ENCODE data around the gene REEP1. TPM values are rescaled to one million over a fixed set of nuclear protein-coding genes. Genes with fewer than 3 reads are reported as not detected.

Gene REEP1
- total RNA-seq, 1 experiment from 2014 or later: 5.9 TPM

- Histone ChIP-seq H3K27ac (ENCODE audit: low read depth, low read length) (no peak overlapping the region), H3K4me1 (ENCODE audit: control insufficient read depth in 1 of 2, insufficient read depth in 2 of 2, low read length in 2 of 2) (peaks cover 7 to 13% of the 10 kb centered on the region in 2 experiments; a peak in 3 of 4 replicates), H3K27me3 (ENCODE audit: insufficient read depth, low read length) (no peaks in the 10 kb centered on the region), H3K79me2 (ENCODE audit: insufficient read depth, low read length) (no peaks in the 10 kb centered on the region), H3K9ac (ENCODE audit: low read length) (no peak overlapping the region), H3K36me3 (ENCODE audit: control insufficient read depth in 1 of 2, insufficient read depth in 2 of 2, low read length in 2 of 2) (no peaks in the 10 kb centered on the region), H3K4me2 (ENCODE audit: low read length) (no peak overlapping the region), H2AFZ (ENCODE audit: low read depth, low read length, poor library complexity, severe bottlenecking) (no peak overlapping the region), H3K4me3 (replicated peaks in 1 of 2; ENCODE audit: low read depth in 1 of 2, low read length in 2 of 2) (no peak overlapping the region), H4K20me1 (ENCODE audit: insufficient read depth) (no peaks in the 10 kb centered on the region), H3K9me2 (ENCODE audit: insufficient read depth) (no peaks in the 10 kb centered on the region), H3K9me3 (ENCODE audit: control insufficient read depth in 1 of 2, insufficient read depth in 1 of 2, low read depth in 1 of 2, low read length in 2 of 2) (no peaks in the 10 kb centered on the region)
- intact Hi-C loops (cut with micrococcal nuclease): no loop called here
- RAD21 ChIA-PET (ENCODE audit: low non-redundant PET in 1 of 2, low total read pairs in 2 of 2, uncharacterized antibody in 2 of 2, unreplicated experiment in 2 of 2): no interaction called here
- no TSS peak for BruUV-seq (replicated peaks)
- TF ChIP-seq TCF7L2 (IDR thresholded peaks at IDR 0.05; ENCODE audit: borderline replicate concordance, extremely low read depth, insufficient read depth, insufficient read length): no peak
- no peak for TF ChIP-seq CBX3 (IDR thresholded peaks at IDR 0.05; ENCODE audit: low read depth)
- no peak for TF ChIP-seq REST (IDR thresholded peaks at IDR 0.05; ENCODE audit: low read depth)
- no peak for TF ChIP-seq ZBTB33 (IDR thresholded peaks at IDR 0.05; ENCODE audit: extremely low read depth, insufficient replicate concordance, low read length)
- no peak for TF ChIP-seq RAD21 (IDR thresholded peaks at IDR 0.05; ENCODE audit: low read depth)
- no peak for TF ChIP-seq ZFX (IDR thresholded peaks at IDR 0.05)
- TF ChIP-seq SRF (IDR thresholded peaks at IDR 0.05; ENCODE audit: low read depth): no peak
- no peak for TF ChIP-seq EZH2phosphoT487 (IDR thresholded peaks at IDR 0.05; ENCODE audit: borderline replicate concordance)
- TF ChIP-seq MAX (IDR thresholded peaks at IDR 0.05): no peak
- TF ChIP-seq SIN3A (IDR thresholded peaks at IDR 0.05; ENCODE audit: low read depth): no peak
- no peak for TF ChIP-seq ATF3 (IDR thresholded peaks at IDR 0.05)
- TF ChIP-seq POLR2AphosphoS5 (IDR thresholded peaks at IDR 0.05; ENCODE audit: low read depth, low read length): no peak
- no peak for TF ChIP-seq YY1 (IDR thresholded peaks at IDR 0.05; ENCODE audit: extremely low read depth, insufficient replicate concordance, low read depth, low read length)
- TF ChIP-seq JUND (IDR thresholded peaks at IDR 0.05): no peak
- TF ChIP-seq FOSL1 (IDR thresholded peaks at IDR 0.05; ENCODE audit: low read depth): no peak
- TF ChIP-seq EZH2 (IDR thresholded peaks at IDR 0.05): no peak
- TF ChIP-seq ELF1 (IDR thresholded peaks at IDR 0.05; ENCODE audit: borderline replicate concordance, low read depth): no peak
- no peak for TF ChIP-seq ZNF274 (IDR thresholded peaks at IDR 0.05; ENCODE audit: low read depth, low read length)
- no peak for TF ChIP-seq CTCF (IDR thresholded peaks at IDR 0.05 in 2 of 3, conservative IDR thresholded peaks at IDR 0.05 in 1 of 3; ENCODE audit: borderline replicate concordance in 1 of 3, insufficient read depth in 1 of 3, low read depth in 2 of 3, low read length in 2 of 3)
- TF ChIP-seq EGR1 (IDR thresholded peaks at IDR 0.05; ENCODE audit: low read depth): no peak
- CTCF ChIA-PET: no interaction called here
- ATAC-seq (no peak), DNase-seq (ENCODE audit: low read depth, low spot score) (no peak)
- POLR2A ChIA-PET: no interaction called here
Measured at GRCh38 chr2:86332654-86333053, 4.8 kb downstream of the REEP1 start.

Data from HCT116 (cell line).